GM12874 (cell line): Measurements from ENCODE around the gene ABCC9.

ENCODE experiments used
- TF ChIP-seq, protein P1 (sequence below): IDR thresholded peaks from 2 replicates; pipeline ENCODE4 v1.5.1; 2011; ENCODE audit warnings: low read depth, mild to moderate bottlenecking, control low read depth, low read length, moderate library complexity; ENCODE audit not compliant: insufficient read depth

ABCC9 gene

DNA sequence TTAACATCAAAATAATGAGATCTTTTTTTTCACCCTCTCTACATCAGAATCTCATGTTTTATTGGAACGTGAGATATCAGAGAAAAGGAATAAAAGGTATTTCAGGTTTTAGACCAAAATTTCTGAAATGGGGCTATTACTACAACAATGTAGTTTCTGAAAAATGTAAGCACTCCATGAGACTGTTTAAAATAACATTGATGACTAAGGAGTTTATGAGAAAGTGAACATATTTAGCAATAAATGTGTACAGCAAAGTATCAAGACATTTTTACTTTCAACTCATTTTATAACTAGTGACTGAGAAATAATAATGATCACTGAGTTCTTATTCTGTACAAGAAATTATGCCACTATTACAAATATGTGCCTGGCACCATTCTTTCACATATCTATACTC lies 39.3 kb upstream of the ABCC9 start:
- TF ChIP-seq, protein P1, sequence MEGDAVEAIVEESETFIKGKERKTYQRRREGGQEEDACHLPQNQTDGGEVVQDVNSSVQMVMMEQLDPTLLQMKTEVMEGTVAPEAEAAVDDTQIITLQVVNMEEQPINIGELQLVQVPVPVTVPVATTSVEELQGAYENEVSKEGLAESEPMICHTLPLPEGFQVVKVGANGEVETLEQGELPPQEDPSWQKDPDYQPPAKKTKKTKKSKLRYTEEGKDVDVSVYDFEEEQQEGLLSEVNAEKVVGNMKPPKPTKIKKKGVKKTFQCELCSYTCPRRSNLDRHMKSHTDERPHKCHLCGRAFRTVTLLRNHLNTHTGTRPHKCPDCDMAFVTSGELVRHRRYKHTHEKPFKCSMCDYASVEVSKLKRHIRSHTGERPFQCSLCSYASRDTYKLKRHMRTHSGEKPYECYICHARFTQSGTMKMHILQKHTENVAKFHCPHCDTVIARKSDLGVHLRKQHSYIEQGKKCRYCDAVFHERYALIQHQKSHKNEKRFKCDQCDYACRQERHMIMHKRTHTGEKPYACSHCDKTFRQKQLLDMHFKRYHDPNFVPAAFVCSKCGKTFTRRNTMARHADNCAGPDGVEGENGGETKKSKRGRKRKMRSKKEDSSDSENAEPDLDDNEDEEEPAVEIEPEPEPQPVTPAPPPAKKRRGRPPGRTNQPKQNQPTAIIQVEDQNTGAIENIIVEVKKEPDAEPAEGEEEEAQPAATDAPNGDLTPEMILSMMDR: no peak

DNA sequence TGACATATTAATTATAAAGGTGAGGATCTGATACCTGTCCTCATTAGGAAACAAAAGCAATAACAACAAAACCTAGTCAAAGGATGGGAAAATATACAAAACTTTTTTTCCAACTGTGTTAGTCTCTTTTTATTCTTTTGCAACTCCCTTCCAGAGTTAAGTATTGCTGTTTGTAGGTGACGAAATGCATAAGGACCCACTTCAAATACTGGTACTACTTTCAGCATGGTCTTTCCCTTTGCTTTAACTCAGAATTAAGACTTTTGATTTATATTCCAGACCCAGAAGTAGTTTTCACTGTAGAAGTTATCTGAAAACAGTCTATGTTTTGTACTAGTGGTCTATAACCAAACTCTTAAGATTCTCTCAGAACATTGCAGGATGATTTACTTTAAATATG lies 34.1 kb upstream of the ABCC9 start:
- TF ChIP-seq, protein P1: no peak

DNA sequence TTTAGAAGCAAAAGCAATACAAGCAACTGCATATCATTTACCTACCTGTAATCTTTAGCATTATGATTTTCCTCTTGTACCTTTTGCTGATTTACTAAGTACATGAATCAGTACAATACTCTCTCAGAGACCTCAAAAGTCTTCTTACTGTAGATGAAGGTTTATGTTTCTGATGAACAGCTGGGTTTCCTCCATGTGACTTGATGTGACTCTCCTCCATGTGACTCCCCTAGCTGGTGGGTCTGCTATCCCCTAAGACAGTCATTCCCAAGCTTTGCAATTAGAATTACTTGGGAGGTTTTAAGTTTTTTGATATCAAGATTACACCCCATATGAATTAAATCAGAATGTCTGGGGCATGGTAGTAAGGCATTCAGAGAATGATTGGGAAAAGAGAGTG lies 32.0 kb upstream of the ABCC9 start:
- TF ChIP-seq, protein P1: no peak

DNA sequence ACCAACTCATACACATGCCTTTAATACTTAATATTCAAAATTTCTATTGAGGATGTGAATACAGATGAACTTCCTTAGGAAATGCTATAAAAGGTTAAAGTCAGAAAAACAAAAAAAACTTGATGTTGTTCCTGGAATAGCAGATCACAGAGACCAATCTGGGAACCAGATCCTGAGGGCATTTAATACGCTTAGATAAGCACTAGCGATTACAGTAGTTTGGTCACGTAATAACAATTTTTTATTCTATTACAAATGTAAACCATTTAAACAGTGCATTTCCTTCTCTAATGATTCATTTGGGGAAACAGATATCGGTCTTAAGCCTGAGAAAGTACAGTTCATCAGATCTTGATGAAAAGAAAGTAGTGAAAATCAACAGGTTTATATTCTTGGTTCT lies 30.8 kb upstream of the ABCC9 start:
- TF ChIP-seq, protein P1: no peak

DNA sequence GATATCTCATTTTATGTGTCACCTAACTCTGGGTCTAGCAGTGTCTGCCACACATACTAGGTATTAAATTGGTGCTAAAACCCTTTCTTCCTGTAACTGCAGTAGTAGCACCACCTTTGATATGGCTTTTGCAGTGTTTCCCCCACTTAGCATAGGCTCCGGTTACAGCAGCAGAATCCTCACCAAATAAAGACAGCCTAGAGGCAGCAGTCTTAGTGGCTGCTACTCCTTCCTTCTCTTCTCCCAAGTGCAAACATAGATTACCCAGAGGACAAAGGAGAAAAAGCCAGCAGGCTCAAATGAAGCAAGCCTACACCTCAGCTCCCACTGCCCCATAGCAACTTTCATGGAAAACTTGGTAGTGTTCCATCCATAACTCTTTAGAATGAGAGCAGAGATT lies 30.1 kb upstream of the ABCC9 start:
- TF ChIP-seq, protein P1: no peak

DNA sequence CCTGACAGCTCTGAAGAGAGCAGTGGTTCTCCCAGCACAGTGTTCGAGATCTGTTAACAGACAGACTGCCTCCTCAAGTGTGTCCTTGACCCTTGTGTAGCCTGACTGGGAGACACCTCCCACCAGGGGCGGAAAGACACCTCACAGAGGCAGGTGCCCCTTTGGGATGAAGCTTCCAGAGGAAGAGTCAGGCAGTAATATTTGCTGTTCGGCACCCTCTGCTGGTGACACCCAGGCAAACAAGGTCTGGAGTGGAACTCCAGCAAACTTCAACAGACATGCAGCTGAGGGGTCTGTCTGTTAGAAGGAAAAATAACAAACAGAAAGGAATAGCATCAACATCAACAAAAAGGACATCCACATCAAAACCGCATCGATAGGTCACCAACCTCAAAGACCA lies 21.6 kb upstream of the ABCC9 start:
- TF ChIP-seq, protein P1: no peak

DNA sequence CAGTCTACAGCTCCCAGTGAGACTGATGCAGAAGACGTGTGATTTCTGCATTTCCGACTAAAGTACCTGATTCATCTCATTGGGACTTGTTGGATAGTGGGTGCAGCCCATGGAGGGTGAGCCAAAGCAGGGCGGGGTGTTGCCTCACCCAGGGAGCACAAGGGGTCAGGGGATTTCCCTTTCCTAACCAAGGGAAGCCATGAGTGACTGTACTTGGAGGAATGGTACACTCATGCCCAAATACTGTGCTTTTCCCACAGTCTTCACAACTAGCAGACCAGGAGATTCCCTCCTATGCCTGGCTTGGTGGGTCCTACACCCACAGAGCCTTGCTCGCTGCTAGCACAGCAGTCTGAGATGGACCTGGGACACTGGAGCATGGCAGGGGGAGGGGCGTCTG lies 21.0 kb upstream of the ABCC9 start:
- TF ChIP-seq, protein P1: no peak

DNA sequence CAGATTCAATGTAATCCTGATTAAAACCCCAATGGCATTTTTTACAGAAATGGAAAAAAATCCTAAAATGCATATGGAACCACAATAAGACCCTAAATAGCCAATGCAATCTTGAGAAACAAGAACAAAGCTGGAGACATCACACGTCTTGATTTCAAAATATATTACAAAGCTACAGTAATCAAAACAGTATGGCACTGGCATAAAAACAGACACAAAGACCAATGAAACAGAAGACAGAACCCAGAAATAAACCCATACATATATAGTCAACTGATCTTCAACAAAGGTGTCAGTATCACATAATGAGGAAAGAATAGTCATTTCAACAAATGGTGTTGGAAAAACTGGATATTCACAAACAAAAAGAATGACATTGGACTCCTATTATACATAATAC lies 9.4 kb upstream of the ABCC9 start:
- TF ChIP-seq, protein P1: no peak
